Astrocyte of the spinal cord (primary cell): Measurements from ENCODE around the gene SPEF2.

Experiments
- DNase-seq: peaks from one replicate; pipeline ENCODE4 v3.0.0; 2011; ENCODE audit warnings: low read depth, low spot score
- H3K4me3 ChIP-seq: 2 replicates; pipeline ENCODE4 v1.5.1; 2011; ENCODE audit warnings: low read depth, mild to moderate bottlenecking, low read length, moderate library complexity
- in situ Hi-C: cut with HindIII; loops from 2 replicates; pipeline ENCODE4 v1.10.0; 2017; ENCODE audit warnings: low sequenced_read_pairs
- TF ChIP-seq, protein P1 (sequence below): IDR thresholded peaks from 2 replicates; pipeline ENCODE4 v1.5.1; 2012; ENCODE audit warnings: low read depth, mild to moderate bottlenecking, low read length, inconsistent platforms

The SPEF2 gene

GRCh38 chr5:35790457-35790822 is 172.8 kb downstream of the SPEF2 start:
- TF ChIP-seq, protein P1, sequence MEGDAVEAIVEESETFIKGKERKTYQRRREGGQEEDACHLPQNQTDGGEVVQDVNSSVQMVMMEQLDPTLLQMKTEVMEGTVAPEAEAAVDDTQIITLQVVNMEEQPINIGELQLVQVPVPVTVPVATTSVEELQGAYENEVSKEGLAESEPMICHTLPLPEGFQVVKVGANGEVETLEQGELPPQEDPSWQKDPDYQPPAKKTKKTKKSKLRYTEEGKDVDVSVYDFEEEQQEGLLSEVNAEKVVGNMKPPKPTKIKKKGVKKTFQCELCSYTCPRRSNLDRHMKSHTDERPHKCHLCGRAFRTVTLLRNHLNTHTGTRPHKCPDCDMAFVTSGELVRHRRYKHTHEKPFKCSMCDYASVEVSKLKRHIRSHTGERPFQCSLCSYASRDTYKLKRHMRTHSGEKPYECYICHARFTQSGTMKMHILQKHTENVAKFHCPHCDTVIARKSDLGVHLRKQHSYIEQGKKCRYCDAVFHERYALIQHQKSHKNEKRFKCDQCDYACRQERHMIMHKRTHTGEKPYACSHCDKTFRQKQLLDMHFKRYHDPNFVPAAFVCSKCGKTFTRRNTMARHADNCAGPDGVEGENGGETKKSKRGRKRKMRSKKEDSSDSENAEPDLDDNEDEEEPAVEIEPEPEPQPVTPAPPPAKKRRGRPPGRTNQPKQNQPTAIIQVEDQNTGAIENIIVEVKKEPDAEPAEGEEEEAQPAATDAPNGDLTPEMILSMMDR, result no peak
- no peak overlapping the region for H3K4me3 ChIP-seq
- DNase-seq, result no peak
- in situ Hi-C loops, result no loop called here

GRCh38 chr5:35794328-35794619 is 176.6 kb downstream of the SPEF2 start:
- no peak for DNase-seq
- in situ Hi-C loops, result no loop called here
- TF ChIP-seq, protein P1, result no peak
- no peak overlapping the region for H3K4me3 ChIP-seq

DNA sequence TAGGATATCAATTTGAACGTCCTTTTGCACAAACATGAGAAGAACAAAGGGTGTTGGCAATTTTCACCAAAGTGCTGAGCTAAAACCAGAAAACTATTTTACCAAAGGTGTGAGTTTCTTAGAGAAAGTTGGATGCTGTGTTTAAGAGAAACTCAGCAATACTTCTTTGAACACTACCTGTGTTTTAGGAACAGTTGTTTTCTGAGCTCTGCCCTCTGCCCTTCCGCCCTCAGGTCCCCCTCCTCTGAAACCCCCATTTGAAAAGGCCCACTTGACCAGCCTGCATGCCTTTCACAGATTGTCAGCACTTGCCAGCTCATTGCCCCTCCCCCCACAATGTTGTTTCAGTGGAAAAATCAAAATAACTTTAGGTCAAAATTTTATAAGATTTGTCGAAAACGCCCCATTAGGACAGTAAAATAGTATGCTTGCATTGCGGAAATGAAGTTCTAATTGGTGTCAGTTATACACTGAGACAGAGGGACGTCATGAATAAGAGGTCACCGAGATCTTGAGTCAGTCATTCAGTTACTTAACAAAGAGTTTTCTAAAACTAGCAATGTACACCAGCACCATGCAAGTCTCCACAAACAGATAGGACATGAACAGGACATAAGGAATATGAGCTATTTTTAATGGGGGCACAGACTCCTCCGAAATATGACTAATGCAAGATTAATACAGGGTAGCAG is 177.2 kb downstream of the SPEF2 start:
- in situ Hi-C loops, result no loop called here
- DNase-seq, result no peak
- TF ChIP-seq, protein P1, result no peak

DNA sequence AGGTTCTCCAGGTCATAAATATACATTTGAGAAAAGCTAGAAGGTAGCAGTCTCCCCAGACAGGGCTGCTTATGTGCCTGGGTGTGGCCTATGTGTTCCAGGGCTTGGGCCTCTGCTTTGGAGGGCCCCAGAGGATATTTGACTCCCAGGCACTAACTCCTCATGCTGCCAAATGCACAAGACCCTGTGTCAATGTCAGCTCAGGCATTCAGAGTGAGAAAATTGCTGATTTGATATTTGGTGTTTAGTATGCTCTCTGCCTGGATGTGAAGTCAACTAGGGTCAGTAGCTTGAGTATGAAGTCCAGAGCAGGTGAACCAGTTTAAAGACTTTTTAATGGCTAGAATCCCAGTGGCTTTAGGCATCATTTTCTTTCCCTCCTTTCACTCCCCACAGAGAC is 181.5 kb downstream of the SPEF2 start:
- TF ChIP-seq, protein P1, result no peak
- no peak for DNase-seq
- in situ Hi-C loops, result no loop called here
- H3K4me3 ChIP-seq, result no peak overlapping the region

More for the DNA sequence above, 177.2 kb downstream of the SPEF2 start:
- no peak overlapping the region for H3K4me3 ChIP-seq

GRCh38 chr5:35799753-35800152 is 182.1 kb downstream of the SPEF2 start:
- H3K4me3 ChIP-seq, result no peak overlapping the region
- TF ChIP-seq, protein P1, result no peak
- in situ Hi-C loops, result no loop called here
- DNase-seq, result no peak

DNA sequence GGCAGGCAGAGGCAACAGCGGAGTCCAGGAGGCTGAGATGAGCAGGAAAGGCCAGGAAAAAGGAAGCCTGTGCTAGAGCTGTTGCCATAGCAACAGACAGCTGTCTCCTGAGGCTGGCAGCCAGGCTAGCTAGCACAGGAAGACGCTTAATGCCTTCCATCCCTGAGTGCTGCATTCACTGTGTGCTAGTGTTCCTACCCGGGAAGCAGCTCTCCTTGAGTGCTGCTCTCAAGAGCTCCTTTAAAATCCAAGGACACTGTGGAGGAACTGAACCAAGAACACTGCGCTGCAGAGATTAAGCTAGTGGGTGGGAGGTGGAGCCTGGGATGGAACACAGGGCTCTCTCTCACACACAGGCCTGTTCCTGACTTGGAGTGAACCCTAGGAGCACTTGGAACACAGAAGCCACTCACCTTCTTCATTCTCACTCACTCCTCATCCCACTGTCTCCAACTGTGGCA is 185.6 kb downstream of the SPEF2 start:
- DNase-seq, result peak; percentile 66
- in situ Hi-C loops, result no loop called here
- TF ChIP-seq, protein P1, result no peak
- no peak overlapping the region for H3K4me3 ChIP-seq
